Epithelial cell of esophagus (primary cell): ENCODE measurements around the gene NRXN3.

Experiments
- DNase-seq: peaks from one replicate; pipeline ENCODE4 v3.0.0; 2010; ENCODE audit warnings: low read depth
- H3K4me3 ChIP-seq: 2 replicates; pipeline ENCODE4 v1.5.1; 2011; ENCODE audit warnings: mild to moderate bottlenecking, low read length, control low read depth
- TF ChIP-seq, protein P1 (sequence below): IDR thresholded peaks from 2 replicates; pipeline ENCODE4 v1.5.1; 2011; ENCODE audit warnings: low read depth, mild to moderate bottlenecking, low read length, control low read depth, inconsistent platforms; ENCODE audit not compliant: insufficient read depth; ENCODE audit errors: missing control alignments

The NRXN3 gene

GRCh38 chr14:79426103-79426755 is 1256.1 kb downstream of the NRXN3 start:
- no peak for DNase-seq
- TF ChIP-seq, protein P1, sequence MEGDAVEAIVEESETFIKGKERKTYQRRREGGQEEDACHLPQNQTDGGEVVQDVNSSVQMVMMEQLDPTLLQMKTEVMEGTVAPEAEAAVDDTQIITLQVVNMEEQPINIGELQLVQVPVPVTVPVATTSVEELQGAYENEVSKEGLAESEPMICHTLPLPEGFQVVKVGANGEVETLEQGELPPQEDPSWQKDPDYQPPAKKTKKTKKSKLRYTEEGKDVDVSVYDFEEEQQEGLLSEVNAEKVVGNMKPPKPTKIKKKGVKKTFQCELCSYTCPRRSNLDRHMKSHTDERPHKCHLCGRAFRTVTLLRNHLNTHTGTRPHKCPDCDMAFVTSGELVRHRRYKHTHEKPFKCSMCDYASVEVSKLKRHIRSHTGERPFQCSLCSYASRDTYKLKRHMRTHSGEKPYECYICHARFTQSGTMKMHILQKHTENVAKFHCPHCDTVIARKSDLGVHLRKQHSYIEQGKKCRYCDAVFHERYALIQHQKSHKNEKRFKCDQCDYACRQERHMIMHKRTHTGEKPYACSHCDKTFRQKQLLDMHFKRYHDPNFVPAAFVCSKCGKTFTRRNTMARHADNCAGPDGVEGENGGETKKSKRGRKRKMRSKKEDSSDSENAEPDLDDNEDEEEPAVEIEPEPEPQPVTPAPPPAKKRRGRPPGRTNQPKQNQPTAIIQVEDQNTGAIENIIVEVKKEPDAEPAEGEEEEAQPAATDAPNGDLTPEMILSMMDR: no peak
- H3K4me3 ChIP-seq: no peak overlapping the region

DNA sequence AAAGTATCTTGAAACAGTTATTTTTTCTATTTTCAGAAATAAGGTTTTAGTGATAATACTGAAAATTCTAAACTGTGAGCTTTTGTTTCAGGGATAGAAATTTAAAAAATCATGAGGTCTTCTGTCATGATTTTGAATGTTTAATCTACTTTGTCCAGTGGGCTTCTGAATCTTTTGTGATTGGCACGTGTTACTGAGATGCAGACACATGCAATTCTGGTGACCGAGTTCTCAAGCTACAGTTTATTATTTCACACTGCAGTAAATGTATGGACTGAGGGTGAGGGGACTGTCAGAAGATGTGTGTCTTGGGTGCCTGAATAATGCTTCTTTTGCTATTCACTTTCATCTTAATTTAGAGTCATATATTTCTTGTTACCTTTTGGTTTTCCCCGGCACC is 1262.5 kb downstream of the NRXN3 start:
- H3K4me3 ChIP-seq: no peak overlapping the region
- TF ChIP-seq, protein P1: no peak
- no peak for DNase-seq

DNA sequence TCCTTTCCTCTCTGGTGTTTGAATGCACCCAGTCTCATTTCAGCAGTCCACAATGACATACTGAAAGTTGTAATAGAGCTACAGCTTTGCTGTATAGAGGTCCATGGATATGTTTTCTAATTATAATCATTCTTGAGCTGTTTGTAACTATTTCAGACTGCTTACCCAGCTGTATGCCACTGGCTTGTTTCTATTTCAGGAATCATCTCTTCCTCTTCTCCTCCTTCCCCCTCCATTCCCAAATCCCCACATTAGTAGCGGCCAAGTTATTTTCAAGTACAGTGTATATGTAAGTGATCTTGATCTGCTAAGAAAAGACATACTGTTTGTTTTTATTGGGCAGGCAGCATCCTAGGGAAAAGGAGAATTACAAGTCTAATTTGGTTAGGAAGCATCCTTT is 1266.2 kb downstream of the NRXN3 start:
- TF ChIP-seq, protein P1: no peak
- no peak for DNase-seq
- no peak overlapping the region for H3K4me3 ChIP-seq

DNA sequence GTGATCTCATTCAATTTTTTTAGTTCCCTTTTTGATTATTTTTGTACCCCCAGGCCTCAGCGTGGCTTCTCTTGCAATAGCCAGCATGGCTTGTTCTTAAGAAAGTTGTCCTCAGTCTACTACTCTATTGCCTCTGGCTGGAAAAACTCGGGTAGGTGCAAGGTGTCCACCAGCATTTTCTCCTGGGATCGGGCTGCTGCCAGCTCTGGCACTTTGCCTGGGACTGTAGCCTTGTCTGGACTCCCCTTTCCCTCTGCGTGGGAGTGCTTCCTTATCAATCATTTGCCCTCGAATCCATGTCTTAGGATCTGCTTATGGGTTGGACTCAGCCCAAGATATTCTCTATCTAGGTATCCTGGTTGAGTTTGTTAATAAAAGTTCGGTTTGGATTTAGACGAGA is 1267.8 kb downstream of the NRXN3 start:
- H3K4me3 ChIP-seq: no peak overlapping the region
- no peak for DNase-seq
- TF ChIP-seq, protein P1: no peak

- DNase-seq: no peak
- TF ChIP-seq, protein P1: no peak
- no peak overlapping the region for H3K4me3 ChIP-seq
Observed at GRCh38 chr14:79438696-79439342, 1268.6 kb downstream of the NRXN3 start.

GRCh38 chr14:79442786-79443185 is 1272.6 kb downstream of the NRXN3 start:
- TF ChIP-seq, protein P1: no peak
- no peak for DNase-seq
- no peak overlapping the region for H3K4me3 ChIP-seq

DNA sequence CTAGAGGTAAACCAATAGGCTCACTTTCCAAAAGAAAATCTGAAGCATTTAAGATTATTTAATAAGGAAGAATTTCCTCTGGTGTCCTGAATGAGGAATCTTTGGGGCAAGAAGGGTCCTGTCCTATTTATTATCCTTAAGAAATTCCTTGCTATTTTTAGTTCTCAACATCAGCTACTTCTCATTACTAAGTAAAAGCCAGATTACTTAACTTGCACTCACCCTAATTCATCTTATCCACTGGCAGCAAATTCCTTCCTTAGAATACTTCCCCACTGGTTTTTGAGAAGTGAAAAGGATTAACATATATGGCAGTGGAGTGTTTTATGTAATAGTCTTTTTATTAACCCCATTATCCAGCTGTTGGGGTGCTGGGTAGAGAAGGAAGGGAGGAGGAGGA is 1273.4 kb downstream of the NRXN3 start:
- DNase-seq: no peak
- TF ChIP-seq, protein P1: no peak
- H3K4me3 ChIP-seq: no peak overlapping the region
